ENCODE measurements around the gene PDGFC.

- no peak for TF ChIP-seq CTCF (IDR thresholded peaks at IDR 0.05 in 2 of 3, conservative IDR thresholded peaks at IDR 0.05 in 1 of 3; ENCODE audit: borderline replicate concordance in 1 of 3, insufficient read depth in 1 of 3, low read depth in 2 of 3, low read length in 2 of 3)
- TF ChIP-seq CEBPB (IDR thresholded peaks at IDR 0.05; ENCODE audit: low read depth): no peak
Observed at GRCh38 chr4:156830351-156830750, 141.2 kb downstream of the PDGFC start.
